ENCODE results near the gene CC2D1A.

The CC2D1A gene

DNA sequence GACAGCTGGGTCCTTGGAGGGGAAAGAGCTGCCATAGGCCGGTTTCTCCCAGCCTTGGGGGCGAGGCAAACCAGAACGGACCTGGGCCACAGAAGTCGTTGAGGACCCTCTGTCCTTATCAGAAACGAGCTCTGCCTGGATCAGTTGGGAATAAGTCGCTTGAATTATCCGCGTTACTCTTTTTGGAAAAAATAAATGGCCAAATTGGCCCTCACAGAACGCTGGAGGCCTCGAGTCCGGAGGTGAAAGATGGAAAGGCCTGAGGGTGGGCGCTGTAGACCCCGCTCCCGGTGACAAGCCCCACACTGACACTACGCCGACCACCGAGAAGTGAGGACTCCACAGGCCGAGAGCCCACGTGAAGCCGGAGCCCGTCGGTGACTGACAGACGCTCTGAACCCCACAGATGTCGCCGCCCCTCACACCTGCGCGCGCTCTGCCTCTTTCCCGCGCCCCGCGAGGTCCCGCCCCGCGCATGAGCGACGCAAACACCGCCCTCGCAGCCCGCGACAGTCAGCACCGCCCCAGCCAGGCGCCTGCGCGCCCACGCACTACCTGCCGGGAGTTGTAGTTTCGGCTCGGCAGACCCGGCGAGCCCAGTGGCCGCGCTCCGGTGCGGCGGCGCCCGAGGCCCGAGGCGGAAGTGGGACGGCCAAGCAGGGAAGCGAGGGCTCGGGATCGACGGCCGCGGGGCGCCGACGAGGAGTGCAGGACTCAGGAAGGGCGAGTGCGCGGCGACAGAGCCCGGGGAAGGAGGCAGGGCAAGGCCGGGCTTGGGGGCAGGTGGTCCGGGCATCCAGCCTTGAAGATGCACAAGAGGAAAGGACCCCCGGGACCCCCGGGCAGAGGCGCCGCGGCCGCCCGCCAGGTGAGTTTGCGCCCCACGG, at the start of gene CC2D1A, which contains the start of gene BRME1:
Gene CC2D1A (plus strand): TSS at position 568 of the 887 bp plus-strand sequence. CDS start 241 bp downstream, at position 809.
Gene BRME1 (minus strand): TSS at position 484 of the 887 bp plus-strand sequence. CDS start 1,225 bp downstream, outside the sequence.
- DNase-seq = peak; percentile 39 to 63

DNA sequence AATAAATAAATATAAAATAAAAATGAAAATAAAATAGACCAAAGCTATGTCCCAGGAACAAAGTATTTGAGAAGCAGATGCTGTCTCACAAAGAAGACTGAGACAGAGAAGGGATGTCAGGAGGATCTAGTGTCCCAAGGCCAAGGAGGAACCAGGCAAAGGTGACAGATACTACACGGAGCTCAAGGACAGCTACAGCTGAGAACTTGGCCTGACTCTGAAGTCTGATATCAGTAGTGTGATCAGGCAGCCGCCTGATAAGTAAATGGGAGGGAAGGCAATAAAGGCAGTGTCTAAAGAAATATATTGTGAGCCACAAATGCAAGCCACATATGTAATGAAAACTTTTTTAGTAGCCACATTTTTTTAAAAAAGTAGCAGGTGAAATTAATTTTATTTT, 49.5 kb upstream of the CC2D1A start:
- no peak for DNase-seq

DNA sequence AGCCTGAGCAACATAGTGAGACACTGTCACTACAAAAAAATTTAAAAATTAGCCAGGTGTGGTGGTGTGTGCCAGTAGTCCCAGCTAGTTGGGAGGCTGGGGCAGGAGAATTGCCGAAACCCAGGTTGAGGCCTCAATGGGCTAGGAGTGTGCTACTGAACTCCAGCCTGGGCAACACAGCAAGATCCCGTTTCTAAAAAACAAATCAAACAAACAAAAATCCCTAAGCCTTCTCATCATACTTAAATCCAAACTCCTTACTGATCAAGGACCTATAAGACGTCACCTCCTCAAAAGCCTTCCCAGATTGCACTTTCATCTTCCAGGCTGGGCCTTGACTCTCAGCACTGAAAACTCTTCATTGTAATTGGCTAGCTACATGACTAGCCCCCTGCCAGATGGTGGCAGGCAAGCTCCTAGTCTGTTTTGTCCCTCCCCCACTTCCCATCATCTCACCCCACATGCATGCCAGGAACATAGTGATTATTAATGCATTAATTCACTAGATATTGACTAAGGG, 46.6 kb upstream of the CC2D1A start:
- no peak for DNase-seq

DNA sequence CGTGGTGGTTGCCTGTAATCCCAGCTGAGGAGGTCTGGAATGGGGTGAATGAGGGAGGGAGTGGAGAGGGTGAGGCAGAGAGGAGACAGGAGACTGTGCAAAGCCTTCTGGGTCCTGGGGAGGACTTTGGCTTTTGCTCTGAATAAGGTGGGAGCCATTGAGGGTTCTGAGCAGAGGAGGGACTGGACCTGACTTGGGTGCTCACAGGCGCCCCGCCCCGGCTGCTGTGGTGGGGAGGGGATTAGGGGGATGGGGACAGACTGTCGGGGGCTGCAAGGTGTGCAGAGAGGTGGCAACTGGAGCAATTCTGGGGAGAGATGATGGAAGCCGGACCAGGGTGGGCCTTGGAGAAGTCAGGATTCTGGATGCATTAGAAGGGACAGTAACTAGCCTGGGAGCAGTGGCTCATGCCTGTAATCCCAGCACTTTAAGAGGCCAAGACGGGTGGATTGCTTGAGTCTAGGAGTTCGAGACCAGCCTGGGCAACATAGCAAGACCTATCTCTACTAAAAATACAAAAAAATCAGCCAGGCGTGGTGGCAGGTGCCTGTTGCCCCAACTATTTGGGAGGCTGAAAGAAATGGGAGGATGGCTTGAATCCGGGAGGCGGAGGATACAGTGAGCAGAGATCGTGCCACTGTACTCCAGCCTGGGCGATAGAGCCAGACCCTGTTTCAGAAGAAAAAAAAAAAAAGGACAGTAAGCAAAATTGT, 45.2 kb upstream of the CC2D1A start:
- no peak for DNase-seq

DNA sequence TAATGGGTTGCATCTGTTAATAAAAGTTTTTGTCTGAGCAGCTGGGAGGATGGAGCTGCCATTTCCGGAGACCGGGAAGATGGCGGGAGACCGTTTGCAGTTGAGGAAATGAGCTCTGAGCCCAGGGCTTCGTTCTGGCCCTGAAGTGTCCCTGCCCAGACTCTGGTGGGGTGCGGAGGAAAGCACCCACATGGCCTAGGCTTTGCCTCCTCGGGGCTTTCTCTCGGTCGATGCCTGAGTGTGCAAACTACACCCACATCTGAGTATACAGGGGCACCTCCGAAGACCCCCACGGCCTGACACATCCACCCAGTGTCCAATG, 44.6 kb upstream of the CC2D1A start:
- no peak for DNase-seq

DNA sequence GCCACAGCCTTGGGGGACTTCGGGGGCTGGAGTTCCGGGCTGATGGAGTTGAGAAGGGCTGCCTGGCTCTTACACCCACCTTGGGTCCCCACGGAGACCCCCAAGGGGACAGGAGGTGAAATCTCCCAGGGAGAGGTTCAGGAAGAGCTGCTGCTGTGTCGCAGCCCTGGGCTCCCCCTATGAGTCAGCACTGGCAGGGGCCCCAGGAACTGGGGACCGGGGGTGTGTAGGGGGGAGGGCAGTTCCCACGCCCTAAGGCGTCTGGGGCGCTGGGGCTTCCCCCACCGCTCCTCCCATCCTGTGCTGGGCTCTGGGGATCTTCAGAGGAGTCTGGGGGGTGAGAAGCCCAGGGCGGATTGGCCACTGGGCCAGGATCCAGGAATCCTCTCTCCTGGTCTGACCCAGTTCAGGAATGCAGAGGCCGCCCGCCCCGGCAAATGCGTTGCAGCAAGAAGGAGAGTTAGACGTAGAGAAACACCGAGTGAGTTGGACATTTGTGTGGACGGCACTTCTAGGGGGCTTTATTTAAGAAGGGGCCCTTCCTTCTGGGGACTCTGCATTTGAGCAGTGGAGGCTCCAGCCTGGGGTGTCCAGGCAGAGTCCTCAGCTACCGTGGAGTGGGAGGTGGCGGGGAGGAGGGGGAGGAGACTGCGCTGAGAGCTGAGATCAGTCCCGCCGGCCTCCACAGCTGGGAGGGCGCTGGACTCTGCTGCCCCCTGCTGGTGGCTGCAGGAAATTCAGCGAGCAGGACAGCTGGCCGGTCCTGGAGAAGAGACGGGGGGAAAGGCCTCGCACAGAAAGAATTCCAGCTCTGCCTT, 44.1 kb upstream of the CC2D1A start:
- peak in 1 of 2 experiments; percentile 44 for DNase-seq

DNA sequence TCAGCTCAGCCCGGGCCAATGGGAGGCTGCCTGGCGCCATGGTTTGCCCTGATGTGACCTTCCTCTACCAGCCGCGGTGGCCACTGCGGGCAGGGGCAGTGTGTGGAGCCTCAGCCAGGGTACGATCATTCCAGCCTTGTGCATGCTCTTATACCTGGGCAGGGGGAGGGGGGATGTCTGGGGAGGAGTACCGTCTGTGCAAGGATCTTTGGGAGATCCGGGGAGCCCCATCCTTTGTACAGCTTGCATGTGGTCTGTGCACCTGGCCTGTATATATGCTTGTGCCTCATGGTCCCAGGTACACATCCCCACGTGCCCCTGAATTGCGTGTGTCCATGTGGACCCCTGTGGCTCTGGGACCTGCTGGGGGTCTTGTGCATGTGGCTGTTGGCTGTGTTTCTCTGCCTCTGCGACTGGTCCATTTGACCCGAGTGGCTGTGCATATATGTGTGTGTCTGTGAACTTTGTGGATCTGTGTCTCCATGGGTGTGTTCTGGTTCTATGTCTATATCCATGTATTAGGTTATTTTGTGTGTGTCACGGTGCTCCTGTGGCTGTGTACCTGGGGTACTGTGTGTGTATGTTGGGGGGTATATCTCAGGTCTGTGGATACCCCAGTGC, 41.8 kb upstream of the CC2D1A start:
- DNase-seq = no peak

DNA sequence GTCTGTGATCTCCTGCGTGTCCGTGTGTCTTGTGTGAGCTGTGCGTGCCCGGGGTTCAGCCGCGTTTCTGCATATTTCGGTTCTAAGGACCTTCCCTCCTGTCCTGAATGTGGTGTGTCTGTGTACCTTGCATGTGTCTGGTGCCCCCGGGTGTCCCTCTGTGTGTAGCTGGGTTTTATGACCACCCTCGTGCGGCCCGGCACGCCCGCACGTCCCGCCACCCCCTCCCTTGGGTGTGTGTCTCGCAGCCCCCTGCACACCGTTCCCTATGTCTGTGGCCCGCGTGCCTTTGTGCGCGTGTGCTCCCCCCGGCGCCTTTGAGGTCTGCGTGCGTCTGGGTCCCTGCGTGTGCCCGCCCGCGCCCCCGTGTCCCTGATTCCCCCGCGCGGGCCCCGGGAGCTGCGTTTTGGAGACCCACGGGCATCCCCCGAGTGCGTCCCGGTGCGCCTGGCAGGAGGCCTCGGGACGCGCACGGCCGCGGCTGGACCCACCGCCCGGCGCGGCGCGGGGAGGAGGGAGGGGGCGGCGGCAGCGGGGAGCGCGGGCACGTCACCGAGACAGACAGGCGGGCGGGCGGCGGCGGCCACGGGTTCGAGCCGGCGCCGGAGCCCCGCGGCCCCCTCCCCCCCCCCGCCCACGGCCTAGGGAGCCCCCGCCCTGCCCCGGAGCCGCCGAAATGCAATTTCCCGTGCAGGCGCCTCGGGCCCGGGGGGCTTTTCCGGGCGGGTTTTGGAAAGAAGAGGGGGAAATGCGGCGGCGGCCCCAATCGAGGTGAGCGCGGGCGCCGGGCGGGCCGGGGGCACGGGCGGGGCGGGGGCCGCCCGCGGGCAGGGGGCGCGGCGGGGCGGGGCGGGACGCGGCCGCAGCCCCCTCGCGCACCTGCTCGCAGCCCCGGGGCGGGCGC, 41.1 kb upstream of the CC2D1A start:
- DNase-seq = no peak

DNA sequence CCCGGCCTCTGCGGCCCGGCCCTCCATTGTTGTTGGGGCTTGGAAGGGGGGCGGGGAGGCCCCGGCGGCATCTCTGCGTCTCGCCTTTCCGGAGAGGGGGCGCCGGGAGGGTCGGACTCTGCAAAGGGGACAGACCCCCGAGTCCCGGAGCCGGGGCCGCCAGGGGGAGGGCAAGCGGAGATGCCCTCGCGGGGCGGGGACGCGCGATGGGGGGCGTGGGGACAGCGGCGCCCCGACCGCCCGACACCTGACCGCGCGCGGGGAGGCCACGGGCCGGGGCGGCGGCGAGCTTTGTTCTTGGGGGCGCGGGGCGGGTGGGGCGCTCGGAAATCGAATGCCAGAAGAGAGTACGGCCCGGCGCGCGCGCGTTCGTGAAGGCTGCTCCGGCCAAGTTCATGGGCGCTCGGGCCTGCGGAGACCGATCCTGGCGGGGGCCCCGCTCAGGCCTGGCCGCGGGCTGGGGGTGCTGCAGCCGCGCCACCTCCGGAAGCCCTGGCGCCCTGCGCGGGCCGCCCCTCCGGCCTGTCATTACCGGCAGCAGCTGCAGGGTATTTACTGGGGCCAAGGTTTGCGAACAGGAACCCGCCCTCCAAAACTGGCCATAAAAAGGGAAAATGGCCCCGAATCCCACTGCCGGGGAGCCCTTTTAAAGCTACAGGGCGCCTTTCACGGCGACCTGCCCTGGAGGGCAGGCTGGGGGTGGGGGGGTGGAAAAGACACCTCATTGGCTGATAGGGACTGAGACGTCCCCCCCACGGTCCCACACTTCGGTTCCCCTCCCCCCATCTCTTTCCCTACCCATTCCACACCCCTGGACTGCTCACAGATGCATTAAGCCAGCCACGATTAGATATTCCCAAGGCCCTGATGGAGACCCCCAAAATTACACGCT, 40.2 kb upstream of the CC2D1A start:
- DNase-seq = peak in 1 of 2 experiments; percentile 8

DNA sequence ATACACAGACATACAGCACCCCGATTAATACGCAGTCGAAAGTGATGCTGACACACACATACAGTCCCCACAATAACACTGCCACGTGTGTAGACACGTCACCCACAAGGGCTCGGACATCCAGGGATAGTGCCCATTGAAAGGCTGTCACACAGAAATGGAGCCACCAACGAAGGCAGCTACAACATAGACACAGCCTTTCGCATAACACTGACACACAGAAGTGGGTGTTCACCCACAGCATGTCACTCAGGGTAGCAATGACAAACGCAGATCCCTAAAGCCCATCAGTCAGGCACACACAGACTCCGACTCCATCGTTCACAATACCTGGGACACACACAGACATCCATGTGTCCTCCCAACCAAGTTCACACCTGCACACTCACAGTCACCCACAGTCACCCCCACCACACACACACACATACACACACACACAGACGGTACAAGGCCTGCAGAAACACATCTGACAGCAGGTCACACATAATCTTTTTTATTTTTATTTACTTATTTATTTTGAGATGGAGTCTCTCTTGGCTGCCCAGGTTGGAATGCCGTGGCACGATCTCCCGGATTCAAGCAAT, 39.4 kb upstream of the CC2D1A start:
- DNase-seq = no peak

DNA sequence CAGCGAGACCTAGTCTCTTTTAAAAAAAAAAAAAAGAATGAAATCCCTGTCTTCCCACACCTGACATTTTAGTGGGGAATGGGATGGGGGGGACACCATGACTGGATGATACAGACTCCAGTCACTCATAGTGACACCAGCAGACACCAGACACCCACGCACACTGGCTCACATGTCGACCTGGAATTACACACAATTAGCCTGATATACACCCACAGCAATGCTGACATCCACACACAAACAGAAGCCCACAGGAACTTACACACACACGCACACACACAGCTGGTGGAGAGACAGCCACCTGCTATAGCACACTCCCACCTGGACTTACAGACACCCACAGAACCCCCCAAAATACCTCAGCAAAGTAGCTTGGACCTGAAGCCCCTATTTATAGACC, 37.3 kb upstream of the CC2D1A start:
- no peak for DNase-seq

DNA sequence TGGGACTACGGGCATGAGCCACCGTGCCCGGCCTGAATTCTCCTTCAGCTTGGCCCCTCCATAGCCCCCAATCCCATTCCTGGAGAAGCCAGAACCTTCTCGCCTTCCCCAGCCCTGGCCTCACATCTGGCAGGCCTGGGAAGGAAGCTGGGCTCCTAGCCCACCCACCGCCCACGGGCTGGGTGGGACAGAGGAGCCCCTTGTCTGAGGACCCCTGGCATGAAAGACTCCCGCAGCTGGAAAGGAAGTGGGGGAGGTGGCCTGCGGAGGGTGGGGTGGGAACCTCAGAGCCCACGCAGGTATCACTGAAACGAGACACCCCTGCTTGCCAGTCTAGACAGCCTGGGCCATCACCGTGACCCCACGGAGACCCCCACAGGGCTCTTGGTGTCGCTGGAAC, 36.7 kb upstream of the CC2D1A start:
- DNase-seq = no peak

DNA sequence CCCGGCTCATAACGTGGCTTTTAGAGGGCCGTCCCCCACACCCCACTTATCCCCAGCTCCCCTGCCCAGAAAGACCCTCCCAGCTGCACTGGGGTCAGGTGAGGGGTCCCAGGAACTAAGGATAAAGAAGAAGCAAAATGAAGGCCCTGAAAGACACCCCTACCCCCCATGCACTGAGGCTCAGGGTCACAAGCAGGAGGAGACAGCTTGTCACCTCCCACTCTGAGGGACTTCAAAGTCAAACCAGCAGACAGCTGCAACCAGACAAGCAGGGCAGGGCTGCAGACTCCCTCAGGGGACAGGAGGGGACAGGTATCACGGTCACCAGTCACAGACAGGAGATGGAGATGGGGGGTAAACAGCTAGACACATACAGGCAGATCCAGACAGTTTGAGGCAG, 35.1 kb upstream of the CC2D1A start:
- DNase-seq = no peak

DNA sequence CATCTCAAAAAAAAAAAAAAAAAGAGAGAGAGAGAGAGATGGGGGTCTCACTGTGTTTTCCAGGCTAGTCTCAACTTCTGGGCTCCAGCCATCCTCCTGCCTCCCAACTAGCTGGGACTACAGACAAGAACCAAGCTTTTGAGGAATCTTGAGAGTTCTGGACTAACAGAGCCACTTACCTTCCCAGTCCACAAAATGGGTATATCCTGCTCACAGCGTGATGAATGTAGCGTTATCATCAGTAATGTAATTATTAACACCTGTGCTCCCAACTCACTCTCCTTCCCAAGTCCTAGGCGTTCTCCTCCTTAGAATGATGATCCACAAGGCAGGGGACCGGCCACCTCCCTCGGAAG, 33.7 kb upstream of the CC2D1A start:
- no peak for DNase-seq

DNA sequence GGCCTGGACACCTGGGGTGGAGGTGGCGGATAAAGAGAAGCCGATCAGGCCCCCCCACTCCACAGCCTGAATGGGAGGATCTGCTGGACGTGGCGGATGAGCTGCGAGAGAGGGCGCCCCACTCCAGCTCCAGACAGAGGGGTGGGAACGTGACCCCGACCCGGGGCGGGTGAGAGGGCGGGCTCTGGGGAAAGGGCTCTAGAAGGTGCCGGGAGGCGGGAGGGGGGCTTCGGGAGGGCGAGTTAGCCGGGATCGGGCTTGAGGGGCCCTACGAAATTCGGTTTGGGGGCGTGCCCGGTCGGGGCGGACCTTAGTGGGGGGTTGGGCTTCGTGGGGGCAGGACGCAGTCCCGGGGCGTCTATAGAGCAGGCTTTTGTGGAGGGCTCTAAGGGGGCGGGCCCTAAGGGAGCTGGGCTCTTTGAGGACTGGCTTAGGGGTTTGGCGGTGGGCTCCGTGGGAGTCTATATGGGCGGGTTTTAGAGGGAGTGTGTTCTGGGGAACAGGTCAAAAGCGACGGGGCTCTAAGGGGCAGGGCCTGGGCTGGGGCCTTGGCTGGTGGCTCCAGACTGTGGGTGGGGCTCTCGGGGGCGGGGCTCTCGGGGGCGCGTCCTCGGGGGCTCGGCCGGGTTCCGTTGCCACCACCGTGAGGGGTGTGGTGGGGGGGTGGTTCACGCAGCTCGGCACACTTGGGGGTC, 33.2 kb upstream of the CC2D1A start:
- no peak for DNase-seq

DNA sequence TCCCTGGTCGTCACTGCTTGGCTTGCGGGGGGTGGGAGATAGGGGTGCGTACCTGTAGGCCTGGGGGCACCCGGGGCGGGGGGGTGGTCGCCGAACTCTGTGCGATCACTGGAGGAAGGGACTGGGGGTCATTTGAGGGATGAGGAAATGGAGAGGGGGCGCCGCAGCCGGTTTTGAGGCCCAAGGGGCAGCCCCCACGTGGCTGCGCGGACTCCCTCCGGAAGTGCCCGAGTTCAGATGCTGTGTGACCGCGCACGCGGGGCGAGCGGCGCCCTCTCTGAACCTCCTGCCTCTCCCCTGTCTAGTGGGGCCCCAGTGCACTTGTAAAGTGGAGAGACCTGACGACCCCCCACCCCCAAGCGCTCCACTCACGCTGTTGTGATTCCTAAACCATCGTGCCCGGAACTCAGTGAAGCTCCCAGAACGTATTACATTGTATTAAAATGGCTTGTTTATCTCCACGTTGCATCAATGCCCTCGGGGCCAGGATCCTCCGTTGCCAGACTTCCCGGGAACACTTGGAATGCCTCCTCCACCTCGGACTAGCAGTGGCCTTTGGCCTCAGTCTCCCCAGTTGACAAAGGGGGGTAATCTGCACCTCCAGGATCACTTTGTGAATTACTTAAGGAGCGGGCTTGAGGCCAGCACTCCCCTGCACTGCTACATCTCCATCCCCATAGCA, 32.0 kb upstream of the CC2D1A start:
- DNase-seq = no peak

DNA sequence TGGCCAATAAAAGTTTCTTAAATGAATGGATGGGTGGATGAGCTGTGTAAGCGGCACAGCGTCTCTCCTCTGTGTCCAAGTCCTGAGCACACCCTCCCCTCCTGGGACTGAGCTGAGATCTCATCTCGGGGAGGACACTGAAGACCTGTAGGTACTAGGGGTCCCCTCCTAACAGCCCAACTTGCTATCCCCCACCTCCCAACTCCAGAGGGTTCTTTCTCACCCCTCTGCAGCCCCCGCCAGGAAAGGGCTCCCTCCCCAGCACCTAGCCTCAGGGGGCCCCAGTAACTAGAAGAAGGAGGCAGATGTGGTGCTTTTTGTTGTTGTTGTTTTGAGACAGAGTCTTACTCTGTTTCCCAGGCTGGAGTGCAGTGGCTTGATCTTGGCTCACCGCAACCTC, 30.2 kb upstream of the CC2D1A start:
- no peak for DNase-seq

DNA sequence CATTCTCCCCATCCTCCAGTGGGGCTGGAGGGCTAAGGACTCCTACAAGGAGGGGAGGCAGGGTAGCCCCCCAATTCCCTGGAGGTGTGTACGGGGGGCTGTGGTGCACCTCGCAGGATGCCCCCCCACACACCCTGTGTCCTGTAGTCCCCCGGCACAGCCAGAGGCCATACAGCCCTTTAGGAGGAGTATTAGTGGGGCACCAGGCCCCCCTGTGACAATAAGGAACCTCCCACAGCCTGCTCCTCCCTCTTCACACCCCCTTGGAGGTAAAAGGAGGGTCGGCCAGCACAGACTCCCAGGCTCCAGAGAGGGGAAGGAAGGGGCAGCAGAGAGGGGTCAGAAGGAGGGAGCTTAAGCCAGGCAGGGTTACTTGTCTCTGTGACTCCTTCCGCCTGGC, 29.2 kb upstream of the CC2D1A start, which contains the start of gene NANOS3:
Gene NANOS3 (plus strand): TSS at position 301 of the 400 bp plus-strand sequence. CDS start 115 bp downstream, outside the sequence.
- no peak for DNase-seq

DNA sequence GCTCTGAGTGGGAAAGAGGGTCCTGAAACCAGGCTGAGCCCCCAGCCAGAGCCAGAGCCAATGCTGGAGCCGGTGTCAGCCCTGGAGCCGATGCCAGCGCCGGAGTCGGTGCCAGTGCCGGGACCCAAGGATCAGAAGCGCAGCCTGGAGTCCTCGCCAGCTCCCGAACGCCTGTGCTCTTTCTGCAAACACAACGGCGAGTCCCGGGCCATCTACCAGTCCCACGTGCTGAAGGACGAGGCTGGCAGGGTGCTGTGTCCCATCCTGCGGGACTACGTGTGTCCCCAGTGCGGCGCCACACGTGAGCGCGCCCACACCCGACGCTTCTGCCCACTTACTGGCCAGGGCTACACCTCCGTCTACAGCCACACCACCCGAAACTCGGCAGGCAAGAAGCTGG, 28.7 kb upstream of the CC2D1A start:
- DNase-seq = no peak

Data from cerebellar nuclear complex (tissue), 1 donor.